ENCODE measurements around the gene LARP6.
"Not testable (repeated sequence)": the region's sequence is repeated elsewhere in the genome, so short reads cannot be mapped to it uniquely, and the experiment has no call there.

LARP6 gene

DNA sequence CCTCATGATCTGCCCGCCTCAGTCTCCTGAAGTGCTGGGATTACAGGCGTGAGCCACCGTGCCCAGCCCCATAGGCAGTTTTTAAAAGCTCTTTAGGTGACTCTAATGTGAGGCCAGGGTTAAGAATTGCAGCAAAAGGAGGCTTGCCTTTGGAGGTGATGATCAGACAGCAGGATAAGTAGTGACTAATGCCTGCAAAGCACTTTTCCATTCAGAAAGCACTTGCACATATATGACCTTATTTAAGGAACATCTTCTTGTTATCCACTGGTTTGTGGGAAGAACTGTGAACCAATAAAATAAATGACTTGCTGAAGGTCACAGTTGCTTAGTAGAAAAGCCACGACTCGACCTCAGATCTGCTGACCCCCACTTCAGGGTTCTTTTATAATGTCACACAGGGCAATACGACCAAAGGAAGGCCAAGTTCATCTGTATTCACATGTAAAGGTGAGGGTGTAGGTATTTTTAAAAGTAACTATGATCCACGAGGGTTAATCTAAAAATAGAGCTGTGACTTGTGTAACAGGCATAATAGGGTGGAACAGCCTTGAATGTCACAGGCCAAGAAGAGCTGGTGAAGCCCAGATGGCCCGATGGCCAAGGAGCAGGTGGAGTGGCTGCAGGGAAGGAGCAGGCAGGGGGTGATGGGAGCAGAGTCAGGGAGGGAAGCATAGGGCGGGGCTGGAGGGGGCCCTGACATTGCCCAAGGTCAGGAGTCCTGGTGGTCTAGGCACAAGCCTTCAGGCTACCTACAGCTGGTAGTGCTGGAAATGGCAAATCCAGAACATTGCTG is 24.4 kb downstream of the LARP6 start:
- no peak for DNase-seq

DNA sequence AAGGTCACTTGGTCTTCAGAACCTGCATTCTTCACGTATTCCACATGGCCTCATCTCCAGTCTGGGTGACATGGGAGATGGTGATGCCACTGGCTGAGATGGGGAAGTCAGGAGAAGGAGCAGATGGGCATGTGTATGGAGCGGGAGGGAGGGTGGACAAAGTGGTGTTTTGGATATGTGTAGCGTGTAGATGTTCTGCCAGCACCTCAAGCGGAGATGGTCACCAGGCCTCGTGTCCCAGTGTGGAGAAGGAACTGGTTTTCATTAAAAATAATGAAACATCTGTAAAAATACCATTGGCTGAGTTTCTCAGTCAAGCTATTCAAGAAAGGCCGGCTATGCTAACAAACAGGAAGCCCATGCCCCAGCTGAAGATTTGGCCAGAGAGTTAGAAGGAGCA is 26.2 kb downstream of the LARP6 start:
- DNase-seq: no peak

DNA sequence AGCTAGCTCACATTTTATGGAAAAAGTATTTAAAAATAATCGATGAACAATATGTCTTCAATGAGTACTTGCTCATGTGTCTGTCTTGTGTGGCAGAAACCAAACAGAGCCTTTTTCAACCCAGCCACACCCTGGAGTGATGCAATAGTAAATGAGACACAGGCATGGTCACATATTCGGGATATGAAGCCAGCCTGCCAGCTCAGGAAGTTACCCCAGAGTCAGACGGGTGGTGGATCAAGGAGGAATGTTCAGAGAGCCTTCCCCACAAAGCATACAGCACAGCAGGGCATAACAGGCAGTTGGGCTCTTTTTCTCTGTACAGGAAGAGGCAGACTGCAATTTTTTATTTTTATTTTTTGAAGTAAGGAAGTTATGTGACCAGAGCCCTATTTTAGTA is 27.3 kb downstream of the LARP6 start:
- no peak for DNase-seq

DNA sequence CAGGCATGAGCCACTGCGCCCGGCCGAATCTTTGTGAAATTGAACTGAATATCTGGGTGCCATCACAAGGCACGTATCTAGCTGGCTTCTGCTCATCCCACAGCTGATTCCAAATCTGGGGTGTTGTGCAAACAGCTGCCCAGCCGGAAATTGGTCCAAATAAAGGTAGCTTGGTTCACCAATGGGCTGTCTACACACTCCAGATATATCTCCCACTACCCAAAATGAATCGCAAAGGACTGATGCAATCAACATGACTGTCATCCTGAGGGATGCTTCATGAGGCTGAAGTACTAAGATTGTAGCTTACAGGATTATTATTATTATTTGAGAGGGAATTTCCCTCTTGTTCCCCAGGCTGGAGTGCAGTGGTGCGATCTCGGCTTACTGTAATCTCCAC is 28.1 kb downstream of the LARP6 start:
- no peak for DNase-seq

DNA sequence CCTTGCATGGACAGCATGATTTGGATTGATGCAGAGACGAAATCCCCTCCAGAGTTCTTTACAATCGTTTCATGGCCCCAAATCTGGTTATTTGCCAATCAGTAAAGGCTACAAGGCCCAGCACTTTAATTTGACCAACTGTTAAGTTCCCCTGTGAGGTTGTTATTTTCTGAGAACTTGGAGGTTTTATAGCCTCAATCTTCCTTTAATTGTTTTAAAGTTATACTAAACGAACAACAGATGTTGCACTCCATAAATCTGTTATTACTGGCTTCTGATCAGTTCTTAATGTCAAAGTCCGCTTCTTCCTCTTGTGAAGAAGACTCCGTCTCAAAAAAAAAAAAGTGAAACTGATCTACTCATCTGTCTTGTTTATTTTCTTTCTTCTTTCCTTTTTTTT is 30.8 kb downstream of the LARP6 start:
- DNase-seq: no peak

DNA sequence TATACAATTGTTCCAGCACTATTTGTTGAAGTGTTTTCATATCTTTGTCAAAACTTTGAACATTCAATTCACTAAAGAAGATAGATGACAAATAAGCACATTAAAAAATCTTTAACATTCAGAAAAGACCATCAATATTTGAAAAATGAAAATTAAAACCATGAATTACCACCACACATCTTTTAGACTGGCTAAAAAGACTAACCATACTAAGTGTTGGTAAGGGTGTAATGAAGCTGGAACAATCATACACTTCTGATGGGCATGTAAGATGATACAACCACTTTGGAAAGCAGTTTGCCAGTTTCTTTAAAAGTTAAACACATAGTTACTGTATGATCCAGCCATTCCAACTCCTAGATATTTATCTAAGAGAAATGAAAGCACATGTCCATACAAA is 33.7 kb downstream of the LARP6 start:
- no peak for DNase-seq

DNA sequence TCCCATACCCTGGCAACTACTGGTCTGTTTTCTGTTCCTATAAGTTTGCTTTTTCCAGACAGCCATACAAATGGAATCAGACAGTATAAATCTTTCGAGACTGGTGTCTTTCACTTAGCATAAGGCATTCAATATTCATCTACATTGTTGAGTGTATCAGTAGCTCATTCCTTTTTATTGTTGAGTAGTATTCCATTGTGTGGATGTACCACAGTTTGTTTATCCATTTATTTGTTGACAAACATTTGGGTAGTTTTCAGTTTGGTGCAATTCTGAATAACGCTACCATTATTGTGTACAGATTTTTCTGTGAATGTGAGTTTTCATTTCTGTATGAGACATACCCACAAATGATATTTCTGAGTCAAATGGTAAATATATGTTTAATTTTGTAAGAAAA is 35.4 kb downstream of the LARP6 start:
- DNase-seq: no peak

DNA sequence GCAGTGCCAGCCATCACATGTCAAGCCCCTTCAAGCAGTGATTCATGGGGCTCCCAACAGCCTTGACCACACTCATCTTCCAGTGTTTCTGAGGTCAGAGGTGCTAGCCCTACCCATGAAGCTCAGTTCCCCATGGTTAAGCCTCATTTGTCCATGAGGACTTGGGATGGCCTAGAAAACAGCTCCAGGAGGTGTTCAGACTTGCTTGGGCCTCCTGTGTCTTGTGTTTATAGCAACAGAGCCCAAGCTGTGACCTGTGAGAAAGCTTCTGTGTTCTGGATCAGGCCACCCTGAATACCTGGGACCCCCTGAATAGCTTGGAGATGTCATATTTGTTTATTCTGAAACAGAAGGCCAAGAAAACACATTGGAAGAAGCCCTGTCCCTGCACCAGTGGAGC is 36.7 kb downstream of the LARP6 start:
- DNase-seq: no peak

DNA sequence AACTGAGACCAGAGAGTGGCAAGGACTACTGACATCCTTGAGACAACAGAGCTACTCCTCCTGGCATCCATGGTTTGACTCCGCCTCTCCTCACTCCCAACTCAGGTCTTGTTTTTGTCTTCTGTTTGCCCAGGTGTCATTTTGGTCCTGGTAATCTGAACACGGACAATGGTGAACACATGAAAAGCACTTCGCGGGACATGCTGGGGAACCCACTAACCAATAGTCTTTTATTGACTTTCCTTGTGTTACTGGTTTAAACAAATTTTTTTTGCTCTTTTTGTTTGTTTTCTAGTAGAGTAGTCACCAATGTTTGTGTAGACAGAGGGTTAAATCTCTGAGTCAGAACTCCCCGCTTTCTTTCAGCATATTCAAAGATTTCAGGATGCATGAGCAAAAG is 38.4 kb downstream of the LARP6 start:
- DNase-seq: no peak

DNA sequence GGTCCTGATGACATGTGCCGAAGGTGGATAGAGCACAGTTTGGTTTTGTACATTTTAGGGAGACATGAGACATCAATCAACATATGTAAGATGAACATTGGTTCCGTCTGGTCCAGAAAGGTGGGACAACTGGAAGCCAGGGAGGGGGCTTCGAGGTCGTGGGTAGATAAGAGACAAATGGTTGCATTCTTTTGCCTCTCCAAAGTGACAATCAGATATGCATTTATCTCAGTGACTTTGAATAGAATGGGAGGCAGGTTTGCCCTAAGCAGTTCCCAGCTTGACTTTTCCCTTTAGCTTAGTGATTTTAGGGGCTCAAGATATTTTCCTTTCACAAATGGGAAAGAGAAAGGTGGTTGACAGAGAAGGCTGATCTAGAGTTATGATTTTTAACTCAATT is 38.9 kb downstream of the LARP6 start:
- not testable (repeated sequence) for DNase-seq

DNA sequence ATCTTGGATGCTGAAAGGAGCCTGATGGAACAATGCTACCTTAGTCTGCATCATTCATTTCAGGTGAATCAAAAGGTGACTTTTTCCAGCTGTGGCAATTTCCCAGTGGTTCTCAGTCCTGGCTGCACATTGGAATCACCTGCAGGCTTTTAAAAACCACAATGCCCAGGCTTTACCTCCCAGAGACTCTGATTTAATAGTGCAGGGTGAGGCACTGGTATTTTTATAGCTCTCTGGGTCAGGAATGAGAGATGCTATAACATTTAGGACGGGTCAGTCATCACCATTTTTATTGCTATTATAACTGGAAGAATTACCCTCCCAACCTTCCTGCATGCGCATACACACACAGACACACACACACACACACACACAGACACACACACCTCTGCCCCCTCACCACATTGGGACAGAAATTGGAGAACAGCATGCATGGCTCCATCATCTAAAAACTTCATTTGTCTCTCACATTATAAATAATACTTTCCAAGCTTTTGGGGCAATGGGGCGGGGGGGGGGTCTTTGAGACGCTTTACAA is 41.1 kb downstream of the LARP6 start:
- DNase-seq: no peak

DNA sequence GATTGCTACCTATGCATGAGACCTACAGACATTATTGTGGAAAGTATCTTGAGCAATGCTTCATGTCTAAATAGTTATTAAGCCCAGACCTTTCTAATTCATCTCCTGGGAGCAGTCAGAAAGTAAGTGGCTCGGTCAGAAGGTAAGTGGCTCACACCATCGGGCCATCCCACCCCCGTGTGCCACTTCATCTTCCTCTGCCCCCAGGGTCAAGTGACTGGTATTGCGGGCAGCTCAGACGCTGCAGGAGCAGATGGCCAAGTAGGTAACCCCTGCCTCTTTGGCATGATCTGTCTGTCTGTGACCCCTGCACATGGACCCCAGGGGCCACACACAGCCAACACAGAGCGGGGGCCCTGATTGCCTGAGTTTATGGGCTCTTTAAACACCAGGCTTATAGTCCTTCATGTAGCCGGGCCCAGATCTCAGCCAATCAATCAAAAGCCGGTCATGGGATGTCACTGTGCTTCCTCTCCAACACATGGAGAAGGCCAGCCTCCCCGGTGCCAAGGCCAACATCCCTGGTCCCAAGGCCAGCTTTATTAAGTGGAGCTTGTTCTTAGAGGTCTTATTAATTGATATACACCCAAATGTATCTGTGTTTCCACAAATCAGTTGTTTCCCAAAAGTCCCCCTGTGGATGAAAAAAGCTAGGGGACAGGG is 42.9 kb downstream of the LARP6 start:
- no peak for DNase-seq

DNA sequence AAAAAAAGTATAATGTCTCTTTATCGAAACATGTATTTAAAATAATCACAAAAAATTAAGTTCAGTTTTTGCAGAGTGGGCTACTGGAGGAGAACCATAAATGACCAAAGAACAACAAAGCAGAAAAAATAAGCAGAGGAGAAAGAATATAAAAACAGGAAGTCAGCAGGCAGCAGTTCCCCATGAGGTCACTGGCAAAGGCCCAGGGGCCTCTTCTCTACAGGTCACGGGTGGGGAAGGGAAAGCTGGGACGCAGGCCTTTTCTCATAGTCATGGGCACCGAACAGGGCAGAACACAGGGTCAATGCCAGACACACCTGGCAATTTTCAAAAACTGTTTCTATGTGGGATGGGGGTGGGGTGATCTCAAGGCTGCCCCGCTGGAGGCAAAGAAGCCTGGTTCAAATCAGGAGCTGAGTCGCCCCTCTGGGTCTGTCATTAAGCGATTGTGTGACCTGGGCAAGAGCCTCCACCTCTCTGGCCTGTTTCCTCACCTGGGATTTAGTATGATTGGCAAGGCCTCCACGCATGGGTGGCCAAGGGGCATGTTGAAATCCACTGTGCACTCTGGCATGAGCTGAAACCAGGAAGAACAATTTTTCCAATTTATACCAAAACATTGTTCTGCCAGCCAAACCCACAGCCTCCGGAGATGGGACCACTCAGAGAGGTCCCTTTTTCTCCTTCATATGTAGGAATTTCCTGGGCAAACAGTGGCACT is 46.8 kb downstream of the LARP6 start:
- DNase-seq: no peak

DNA sequence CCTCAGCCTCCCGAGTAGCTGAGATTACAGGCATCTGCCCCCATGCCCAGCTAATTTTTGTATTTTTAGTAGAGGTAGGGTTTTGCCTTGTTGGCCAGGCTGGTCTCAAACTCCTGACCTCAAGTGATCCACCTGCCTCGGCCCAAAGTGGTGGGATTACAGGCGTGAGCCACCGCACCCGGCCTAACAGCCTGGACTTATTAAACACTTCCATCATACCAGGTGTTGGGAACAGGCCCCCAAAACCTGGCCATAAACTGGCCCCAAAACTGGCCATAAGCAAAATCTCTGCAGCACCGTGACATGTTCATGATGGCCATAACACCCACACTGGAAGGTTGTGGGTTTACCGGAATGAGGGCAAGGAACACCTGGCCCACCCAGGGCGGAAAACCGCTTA is 49.6 kb downstream of the LARP6 start:
- DNase-seq: not testable (repeated sequence)

DNA sequence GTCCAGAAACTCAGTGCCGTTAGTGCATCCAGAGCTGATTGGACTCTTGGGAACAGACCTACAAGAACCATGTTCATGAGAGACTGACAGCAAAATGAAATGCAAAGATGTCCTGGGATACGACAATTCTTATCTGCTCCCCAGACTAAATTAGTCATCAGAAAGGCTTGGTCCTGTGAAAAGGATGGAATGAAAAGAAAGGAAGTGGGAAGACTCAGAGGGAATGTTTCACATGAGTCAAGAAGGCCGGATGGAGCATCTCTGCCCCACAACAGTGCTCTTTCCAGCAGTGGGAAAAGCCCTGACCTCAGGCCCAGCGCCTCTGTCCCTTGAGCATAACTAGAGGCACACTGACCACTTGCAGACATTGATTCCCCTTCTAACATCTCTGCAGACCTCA is 51.3 kb downstream of the LARP6 start:
- DNase-seq: no peak

DNA sequence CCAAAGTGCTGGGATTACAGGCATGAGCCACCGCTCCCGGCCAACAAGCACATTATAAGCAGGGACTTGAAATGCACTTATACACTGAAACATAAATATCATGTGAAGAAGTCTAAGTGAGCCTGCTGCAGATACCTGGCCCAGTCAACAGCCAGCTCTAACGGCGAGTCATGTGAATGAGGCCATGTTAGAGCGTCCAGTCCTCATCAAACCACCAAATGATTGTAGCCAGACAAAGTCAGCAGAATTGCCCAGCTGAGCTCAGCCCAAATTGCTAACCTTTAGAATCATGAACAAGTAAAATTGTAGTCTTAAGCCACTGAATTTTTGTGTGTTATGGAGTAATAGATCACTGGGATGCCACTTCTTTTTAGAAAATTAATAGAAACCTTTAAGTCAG is 52.8 kb downstream of the LARP6 start:
- no peak for DNase-seq

DNA sequence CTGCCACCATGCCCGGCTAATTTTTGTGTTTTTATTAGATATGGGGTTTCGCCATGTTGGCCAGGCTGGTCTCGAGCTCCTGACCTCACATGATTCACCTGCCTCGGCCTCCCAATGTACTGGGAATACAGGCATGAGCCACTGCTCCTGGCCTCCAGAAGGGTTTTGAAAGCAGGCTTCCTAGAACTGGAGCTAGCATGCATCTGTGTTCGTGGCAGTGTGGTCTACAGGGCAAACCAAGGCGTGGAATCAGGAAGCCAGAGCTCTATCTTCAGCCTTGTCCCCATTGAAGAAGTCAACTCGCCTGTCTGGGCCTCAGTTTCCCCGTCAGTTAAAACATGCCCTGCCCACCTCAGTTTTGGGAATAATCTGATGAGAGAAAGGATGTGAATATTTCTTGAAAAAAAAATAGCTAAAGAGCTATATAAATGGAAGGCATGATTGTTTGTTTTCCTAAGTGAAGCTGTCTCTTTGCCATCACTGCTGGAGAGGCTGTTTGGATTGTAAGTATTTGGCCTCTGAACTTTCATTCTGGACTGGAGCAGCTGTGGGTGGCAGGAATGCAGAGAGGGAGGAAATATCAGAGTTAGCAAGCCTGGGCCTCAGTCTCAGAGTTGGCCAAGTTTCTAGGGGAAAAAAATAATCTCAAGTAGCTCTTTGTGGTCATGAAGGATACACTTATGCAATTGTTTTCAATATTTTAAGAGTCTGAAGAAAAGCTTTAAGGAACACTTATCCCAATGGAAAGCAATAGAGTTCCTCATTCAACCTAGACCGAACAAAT is 54.1 kb downstream of the LARP6 start:
- no peak for DNase-seq

DNA sequence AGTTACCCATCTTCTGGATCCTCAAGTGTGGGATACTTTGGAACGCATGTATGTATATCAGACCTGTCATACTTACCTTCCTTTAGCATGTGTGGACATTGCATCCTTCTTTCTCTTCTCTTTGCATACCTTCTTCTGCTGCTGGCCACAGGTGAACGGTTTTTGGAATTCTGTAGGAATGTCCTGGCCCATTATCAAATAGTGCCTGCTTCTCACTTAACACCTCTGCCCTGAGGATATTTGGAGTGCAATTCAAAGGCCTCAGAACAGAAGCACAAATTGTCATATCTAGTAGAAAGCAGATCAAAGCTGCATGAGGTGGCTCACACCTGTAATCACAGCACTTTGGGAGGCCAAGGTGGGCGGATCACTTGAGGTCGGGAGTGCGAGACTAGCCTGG is 56.5 kb downstream of the LARP6 start:
- DNase-seq: no peak

DNA sequence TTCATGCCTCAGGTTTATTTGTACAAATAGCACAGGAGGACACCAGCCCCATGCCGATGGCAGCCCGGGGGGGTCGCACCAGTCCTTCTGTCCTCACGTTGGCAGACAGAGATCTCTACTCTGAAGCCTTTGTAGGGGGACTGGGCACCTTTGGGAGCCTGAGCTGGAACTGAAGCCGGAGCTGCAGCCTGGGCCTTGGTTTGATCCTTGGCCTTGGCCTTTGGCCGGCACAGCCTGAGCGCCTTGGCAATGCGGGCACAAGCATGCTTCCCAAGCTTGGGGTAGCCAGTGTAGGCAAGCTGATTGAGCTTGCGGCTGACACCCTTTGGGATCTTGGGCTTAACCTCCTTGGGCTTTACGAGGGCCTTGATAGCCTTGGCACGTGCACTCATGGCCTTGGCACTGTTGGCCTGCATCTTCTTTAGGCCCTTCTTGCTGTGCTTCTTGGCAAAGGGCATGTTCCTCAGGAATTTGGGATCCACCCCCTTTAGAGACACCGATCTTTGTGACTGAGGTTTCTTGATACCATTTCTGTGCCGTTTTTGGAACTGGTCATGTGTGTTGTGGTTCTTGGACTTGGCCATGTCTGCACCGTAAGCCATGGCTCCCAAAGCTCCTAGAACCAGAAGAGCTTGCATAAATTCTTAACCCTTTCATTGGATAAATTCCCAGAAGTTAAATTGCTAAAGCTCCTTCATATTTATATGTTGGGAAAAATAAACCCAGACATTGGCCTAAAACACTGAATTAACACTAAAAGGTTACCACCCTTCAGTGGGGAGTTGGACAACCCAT is 57.2 kb downstream of the LARP6 start:
- no peak for DNase-seq

DNA sequence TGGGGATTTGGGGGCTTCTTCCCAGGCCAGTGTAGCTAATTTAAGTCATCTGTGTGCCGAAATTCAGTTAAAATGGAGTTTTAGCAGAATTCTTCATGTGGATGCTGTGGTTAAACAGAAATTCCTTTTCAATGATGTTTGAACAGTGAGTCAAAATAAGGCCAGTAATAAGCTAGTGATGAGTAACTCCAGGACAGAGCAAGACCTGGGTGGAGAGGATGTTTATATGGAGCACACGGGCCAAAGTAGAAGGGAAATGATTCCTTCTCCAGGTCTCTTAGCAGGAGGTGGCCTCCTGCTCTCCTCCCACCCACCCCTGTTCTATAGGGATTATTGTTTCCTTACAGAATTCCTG is 58.7 kb downstream of the LARP6 start:
- no peak for DNase-seq

DNA sequence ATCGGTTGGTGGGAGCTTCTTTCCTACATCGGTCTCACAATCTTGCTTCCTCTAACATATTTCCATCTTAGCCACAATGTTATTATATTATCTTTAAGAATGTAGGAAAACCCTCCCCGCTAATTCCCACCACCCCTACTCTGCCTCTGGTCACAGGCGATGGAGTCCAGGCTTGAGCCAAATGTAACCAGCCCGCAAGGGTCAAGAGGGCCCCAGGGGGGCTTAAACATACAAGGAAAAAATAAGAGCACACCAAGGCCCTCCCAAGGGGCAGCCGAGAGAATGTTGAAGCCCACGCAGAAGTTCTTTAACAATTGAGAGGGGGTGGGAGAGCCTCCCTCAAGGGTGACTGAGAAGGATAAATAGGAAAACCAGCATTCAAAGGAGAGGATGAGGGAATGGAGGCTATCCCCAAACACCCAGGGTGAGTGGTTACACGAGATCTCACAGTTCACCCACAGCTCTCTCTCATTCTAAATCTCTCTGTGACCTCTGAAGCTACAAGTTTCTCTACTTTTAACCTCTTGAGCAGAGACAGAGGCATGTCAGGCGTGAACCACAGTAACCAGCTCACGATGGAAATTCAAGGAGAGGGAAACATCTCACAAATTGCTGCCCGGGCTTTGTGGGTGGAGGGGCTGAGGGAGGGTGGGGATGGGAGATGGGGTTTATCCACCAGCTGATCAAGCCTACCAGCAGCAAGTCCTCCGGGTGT is 59.2 kb downstream of the LARP6 start:
- DNase-seq: no peak

DNA sequence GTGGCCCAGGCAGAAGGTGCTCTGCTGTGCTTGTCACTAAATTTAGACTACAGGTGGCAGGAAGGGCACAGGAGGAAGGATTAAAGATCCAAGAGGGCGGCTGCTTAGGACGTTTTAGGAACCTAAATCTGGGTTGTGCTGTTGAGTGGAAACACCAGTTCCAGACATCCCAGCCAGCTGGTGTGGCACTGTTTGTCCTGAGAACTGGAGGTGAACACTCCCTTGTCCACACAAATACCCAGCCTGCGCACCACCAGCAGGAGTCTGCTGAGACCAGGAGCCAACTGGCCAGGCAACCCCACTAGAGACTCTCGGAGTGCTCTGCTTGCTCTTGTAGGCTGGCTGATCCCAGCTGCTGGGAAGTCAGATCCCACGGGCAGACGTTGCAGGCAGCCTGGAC is 60.3 kb downstream of the LARP6 start:
- DNase-seq: no peak
